Subcutaneous adipose tissue (tissue), 4 donors: ENCODE results near the gene MMP15. TPM values are rescaled to one million over a fixed set of nuclear protein-coding genes. Genes with fewer than 3 reads are reported as not detected.

Experiments
- total RNA-seq, 4 donors: library from RNA; depleted of rRNA; stranded (reverse); fragments of >200 nt; gene quantifications; one replicate each; pipeline ENCODE4 v1.1.0, GENCODE V29; 2016
- TF ChIP-seq, protein P1 (sequence below): fragments of 450-650 bp; IDR thresholded peaks from one replicate; pipeline ENCODE4 v1.5.1; 2016; ENCODE audit warnings: low read depth, mild to moderate bottlenecking, control low read depth, antibody characterized with exemption, moderate library complexity

The MMP15 gene
- total RNA-seq, 4 donors from 2014 or later, result 2.0 to 26.6 (median 3.4) TPM

- TF ChIP-seq, protein P1, sequence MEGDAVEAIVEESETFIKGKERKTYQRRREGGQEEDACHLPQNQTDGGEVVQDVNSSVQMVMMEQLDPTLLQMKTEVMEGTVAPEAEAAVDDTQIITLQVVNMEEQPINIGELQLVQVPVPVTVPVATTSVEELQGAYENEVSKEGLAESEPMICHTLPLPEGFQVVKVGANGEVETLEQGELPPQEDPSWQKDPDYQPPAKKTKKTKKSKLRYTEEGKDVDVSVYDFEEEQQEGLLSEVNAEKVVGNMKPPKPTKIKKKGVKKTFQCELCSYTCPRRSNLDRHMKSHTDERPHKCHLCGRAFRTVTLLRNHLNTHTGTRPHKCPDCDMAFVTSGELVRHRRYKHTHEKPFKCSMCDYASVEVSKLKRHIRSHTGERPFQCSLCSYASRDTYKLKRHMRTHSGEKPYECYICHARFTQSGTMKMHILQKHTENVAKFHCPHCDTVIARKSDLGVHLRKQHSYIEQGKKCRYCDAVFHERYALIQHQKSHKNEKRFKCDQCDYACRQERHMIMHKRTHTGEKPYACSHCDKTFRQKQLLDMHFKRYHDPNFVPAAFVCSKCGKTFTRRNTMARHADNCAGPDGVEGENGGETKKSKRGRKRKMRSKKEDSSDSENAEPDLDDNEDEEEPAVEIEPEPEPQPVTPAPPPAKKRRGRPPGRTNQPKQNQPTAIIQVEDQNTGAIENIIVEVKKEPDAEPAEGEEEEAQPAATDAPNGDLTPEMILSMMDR, result no peak
Observed at GRCh38 chr16:58000706-58001676, 24.6 kb upstream of the MMP15 start, which contains the start of gene USB1. Gene USB1 (plus strand): TSS chr16:58001407. CDS start chr16:58001484, 77 bp downstream.

GRCh38 chr16:58001781-58002415 lies 23.7 kb upstream of the MMP15 start:
- TF ChIP-seq, protein P1, result no peak

DNA sequence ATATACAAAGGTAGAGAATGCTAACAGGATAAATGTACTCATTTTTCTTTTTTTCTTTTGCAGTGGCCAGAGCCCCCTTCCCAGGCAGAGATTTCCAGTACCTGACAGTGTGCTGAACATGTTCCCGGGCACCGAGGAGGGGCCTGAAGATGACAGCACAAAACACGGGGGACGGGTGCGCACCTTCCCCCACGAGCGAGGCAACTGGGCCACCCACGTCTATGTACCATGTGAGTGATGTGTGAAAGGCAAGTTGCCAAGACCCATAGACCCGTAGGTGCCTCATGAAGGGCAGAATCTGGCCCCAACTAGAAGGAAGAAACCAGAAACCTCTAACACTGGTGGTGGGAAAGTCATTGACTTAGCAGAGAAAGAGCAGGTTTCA lies 23.1 kb upstream of the MMP15 start:
- TF ChIP-seq, protein P1, result no peak

DNA sequence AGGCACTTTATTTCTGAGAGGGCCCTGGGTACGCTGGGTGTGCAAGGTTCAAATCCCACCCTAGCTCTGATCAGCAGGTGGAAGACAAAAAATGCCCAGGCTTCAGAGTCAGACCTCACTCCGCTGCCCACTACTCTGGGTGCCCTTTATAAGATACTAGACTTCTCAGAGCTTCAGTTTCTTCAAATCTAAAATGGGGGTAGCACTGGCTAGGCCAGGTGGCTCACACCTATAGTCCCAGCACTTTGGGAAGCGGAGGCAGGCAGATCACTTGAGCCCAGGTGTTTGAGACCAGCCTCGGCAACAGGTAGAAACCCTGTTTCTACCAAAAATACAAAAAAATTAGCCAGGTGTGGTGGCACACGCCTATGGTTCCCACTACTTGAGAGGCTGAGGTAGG lies 22.6 kb upstream of the MMP15 start:
- TF ChIP-seq, protein P1, result no peak

DNA sequence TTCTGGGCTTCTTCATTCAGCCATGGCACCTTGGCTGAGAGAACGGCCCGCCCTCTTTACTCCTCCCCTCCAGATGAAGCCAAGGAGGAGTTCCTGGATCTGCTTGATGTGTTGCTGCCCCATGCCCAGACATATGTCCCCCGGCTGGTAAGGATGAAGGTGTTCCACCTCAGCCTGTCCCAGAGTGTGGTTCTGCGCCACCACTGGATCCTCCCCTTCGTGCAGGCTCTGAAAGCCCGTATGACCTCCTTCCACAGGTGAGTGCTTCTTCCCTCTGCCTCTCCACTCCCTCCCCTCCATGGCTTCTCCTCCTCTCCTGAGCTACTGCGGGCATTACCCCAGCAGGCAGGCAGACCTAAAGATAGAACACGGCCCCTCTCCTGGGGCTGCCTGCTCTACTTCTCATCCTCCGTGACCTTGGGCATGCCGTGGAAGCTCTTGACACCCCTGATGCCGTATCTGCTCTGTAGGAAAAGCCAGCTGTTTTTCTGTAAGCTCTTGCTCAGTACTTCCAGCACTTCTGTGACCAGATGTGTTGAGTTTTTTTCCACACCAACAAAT lies 15.6 kb upstream of the MMP15 start:
- TF ChIP-seq, protein P1, result no peak

- TF ChIP-seq, protein P1, result no peak
Observed at GRCh38 chr16:58010886-58011285, 14.7 kb upstream of the MMP15 start.

- TF ChIP-seq, protein P1, result no peak
Observed at GRCh38 chr16:58011652-58012051, 13.9 kb upstream of the MMP15 start.
